Measurements from ENCODE around the gene ECE1.

The ECE1 gene

GRCh38 chr1:21307663-21308305 is 17.5 kb upstream of the ECE1 start:
- DNase-seq: no peak

GRCh38 chr1:21307210-21307609 is 16.9 kb upstream of the ECE1 start:
- no peak for DNase-seq

GRCh38 chr1:21305900-21306189 is 15.6 kb upstream of the ECE1 start:
- no peak for DNase-seq

- no peak for DNase-seq
Observed at GRCh38 chr1:21305155-21305899, 15.1 kb upstream of the ECE1 start.

- DNase-seq: no peak
Observed at GRCh38 chr1:21304488-21304887, 14.2 kb upstream of the ECE1 start.

- peak; percentile 79 for DNase-seq
Observed at GRCh38 chr1:21302747-21303715, 12.8 kb upstream of the ECE1 start.

GRCh38 chr1:21301794-21302440 is 11.7 kb upstream of the ECE1 start:
- no peak for DNase-seq

- no peak for DNase-seq
Observed at GRCh38 chr1:21300774-21301173, 10.5 kb upstream of the ECE1 start.

GRCh38 chr1:21299780-21300395 is 9.6 kb upstream of the ECE1 start:
- peak; percentile 70 for DNase-seq

GRCh38 chr1:21298981-21299391 is 8.7 kb upstream of the ECE1 start:
- DNase-seq: no peak

- no peak for DNase-seq
Observed at GRCh38 chr1:21297975-21298374, 7.7 kb upstream of the ECE1 start.

GRCh38 chr1:21296509-21297354 is 6.5 kb upstream of the ECE1 start:
- no peak for DNase-seq

GRCh38 chr1:21295545-21295944 is 5.3 kb upstream of the ECE1 start:
- DNase-seq: no peak

- peak; percentile 43 for DNase-seq
Observed at GRCh38 chr1:21295002-21295401, 4.7 kb upstream of the ECE1 start.

- no peak for DNase-seq
Observed at GRCh38 chr1:21294266-21294989, 4.2 kb upstream of the ECE1 start.

GRCh38 chr1:21293537-21294265 is 3.4 kb upstream of the ECE1 start:
- DNase-seq: no peak

GRCh38 chr1:21292984-21293536 is 2.8 kb upstream of the ECE1 start:
- DNase-seq: no peak

- DNase-seq: no peak
Observed at GRCh38 chr1:21292503-21292983, 2.3 kb upstream of the ECE1 start.

GRCh38 chr1:21291964-21292363 is 1.7 kb upstream of the ECE1 start:
- no peak for DNase-seq

GRCh38 chr1:21291184-21291583 is 921 bp upstream of the ECE1 start:
- DNase-seq: no peak
